GM21447 (cell line): ENCODE measurements around the gene CAMK2B.

ENCODE experiments used
- ATAC-seq: cut with Tn5 transposase; IDR thresholded peaks from one replicate; pipeline ENCODE4 v1.9.1; 2021; ENCODE audit not compliant: unreplicated experiment

The CAMK2B gene

GRCh38 chr7:44275957-44276570 is 49.3 kb downstream of the CAMK2B start:
- no peak for ATAC-seq

GRCh38 chr7:44275146-44275545 is 50.2 kb downstream of the CAMK2B start:
- ATAC-seq: no peak

GRCh38 chr7:44274623-44274975 is 50.8 kb downstream of the CAMK2B start:
- no peak for ATAC-seq

GRCh38 chr7:44273681-44274622 is 51.4 kb downstream of the CAMK2B start:
- ATAC-seq: no peak

GRCh38 chr7:44272981-44273380 is 52.4 kb downstream of the CAMK2B start:
- ATAC-seq: no peak

- no peak for ATAC-seq
Observed at GRCh38 chr7:44272456-44272855, 52.9 kb downstream of the CAMK2B start.

- ATAC-seq: no peak
Observed at GRCh38 chr7:44269943-44270493, 55.4 kb downstream of the CAMK2B start.

- no peak for ATAC-seq
Observed at GRCh38 chr7:44269417-44269816, 56.0 kb downstream of the CAMK2B start.

GRCh38 chr7:44268671-44269070 is 56.7 kb downstream of the CAMK2B start:
- no peak for ATAC-seq

- ATAC-seq: no peak
Observed at GRCh38 chr7:44267719-44268421, 57.5 kb downstream of the CAMK2B start.

- no peak for ATAC-seq
Observed at GRCh38 chr7:44267178-44267577, 58.2 kb downstream of the CAMK2B start.

- no peak for ATAC-seq
Observed at GRCh38 chr7:44266526-44266925, 58.9 kb downstream of the CAMK2B start.

- ATAC-seq: no peak
Observed at GRCh38 chr7:44265728-44266127, 59.7 kb downstream of the CAMK2B start.

GRCh38 chr7:44264221-44264931 is 61.0 kb downstream of the CAMK2B start:
- ATAC-seq: no peak

- ATAC-seq: no peak
Observed at GRCh38 chr7:44263326-44264082, 61.9 kb downstream of the CAMK2B start.

- ATAC-seq: no peak
Observed at GRCh38 chr7:44262031-44262430, 63.4 kb downstream of the CAMK2B start.

GRCh38 chr7:44261240-44261639 is 64.2 kb downstream of the CAMK2B start:
- no peak for ATAC-seq

GRCh38 chr7:44259547-44260457 is 65.6 kb downstream of the CAMK2B start:
- ATAC-seq: no peak
